Mucosa of descending colon (tissue), 3 donors: ENCODE measurements around the gene CAMSAP1. TPM values are rescaled to one million over a fixed set of nuclear protein-coding genes. Genes with fewer than 3 reads are reported as not detected.

ENCODE experiments used
- ATAC-seq: fragments of 200-7000 bp; cut with Tn5 transposase; one replicate; pipeline ENCODE4 v1.9.1; 2020; ENCODE audit warnings: mild to moderate bottlenecking, moderate library complexity
- DNase-seq, 3 donors: peaks; one replicate each; pipeline ENCODE4 v3.0.0-alpha.2; 2020
- H3K36me3 ChIP-seq: fragments of 200-600 bp; one replicate; pipeline ENCODE4 v1.8.0; 2021; ENCODE audit warnings: low read depth, mild to moderate bottlenecking
- H3K4me1 ChIP-seq: fragments of 200-600 bp; one replicate; pipeline ENCODE4 v1.8.0; 2021; ENCODE audit warnings: low read depth, mild to moderate bottlenecking
- H3K4me3 ChIP-seq: fragments of 200-600 bp; one replicate; pipeline ENCODE4 v1.8.0; 2021; ENCODE audit warnings: mild to moderate bottlenecking
- H3K9me3 ChIP-seq: fragments of 200-600 bp; one replicate; pipeline ENCODE4 v1.8.0; 2021; ENCODE audit warnings: mild to moderate bottlenecking
- intact Hi-C, 2 donors: fragments of 100-400 bp; cut with DNase I in 1 of 2; cut with micrococcal nuclease in 1 of 2; formaldehyde crosslinking; loops; one replicate each; pipeline versions ENCODE4 v1.11.0 to v1.11.1; 2022; cut with DNase I, micrococcal nuclease
- total RNA-seq, 3 donors: library from RNA; stranded (reverse); fragmentation: NEBNext Ultra II Directional in 2 of 3; extraction: Animal tissue kit (Norgen Biotek cat#: 25700) in 2 of 3; gene quantifications; one replicate each; pipeline versions ENCODE4 v1.2.1 to v1.2.4, GENCODE V29; 2021 to 2023
- TF ChIP-seq, protein P1 (sequence below): fragments of 200-600 bp; IDR thresholded peaks from one replicate; pipeline ENCODE4 v1.8.0; 2022; ENCODE audit warnings: antibody characterized with exemption, mild to moderate bottlenecking
- donor health status: DM: no; HTN: no; CAD: no; lungs with moderate emphysema.
- donor health status: DM: no; HTN: no; CAD: no.
- donor health status: DM: no; HTN: yes; CAD: no.

CAMSAP1 gene
- total RNA-seq, 3 donors from 2014 or later: 11.5 to 37.8 (median 14.3) TPM

DNA sequence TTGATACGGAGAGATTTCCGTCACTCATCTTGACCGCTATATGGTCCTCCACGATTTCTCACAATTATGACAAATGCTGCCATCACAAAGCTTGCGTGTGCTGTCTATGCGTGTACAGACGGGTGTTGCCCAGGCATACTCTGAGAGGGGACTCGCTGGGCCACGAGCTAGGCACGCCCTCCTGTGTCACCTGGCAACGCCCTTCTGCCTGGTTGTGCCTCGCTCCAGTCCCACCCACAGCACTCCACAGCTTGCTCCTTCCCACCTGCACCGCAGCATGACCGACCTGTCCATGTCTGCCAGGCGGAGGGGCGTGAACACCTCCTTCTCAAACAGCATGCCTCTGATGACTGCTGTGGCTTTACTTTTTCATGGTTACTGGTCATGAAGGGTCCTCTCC, 55.6 kb downstream of the CAMSAP1 start:
- no peaks in the 10 kb centered on the region for H3K4me1 ChIP-seq
- H3K4me3 ChIP-seq: no peak overlapping the region
- ATAC-seq (peak; percentile 26), DNase-seq (peak in 1 of 3 donors; percentile 23)
- TF ChIP-seq, protein P1, sequence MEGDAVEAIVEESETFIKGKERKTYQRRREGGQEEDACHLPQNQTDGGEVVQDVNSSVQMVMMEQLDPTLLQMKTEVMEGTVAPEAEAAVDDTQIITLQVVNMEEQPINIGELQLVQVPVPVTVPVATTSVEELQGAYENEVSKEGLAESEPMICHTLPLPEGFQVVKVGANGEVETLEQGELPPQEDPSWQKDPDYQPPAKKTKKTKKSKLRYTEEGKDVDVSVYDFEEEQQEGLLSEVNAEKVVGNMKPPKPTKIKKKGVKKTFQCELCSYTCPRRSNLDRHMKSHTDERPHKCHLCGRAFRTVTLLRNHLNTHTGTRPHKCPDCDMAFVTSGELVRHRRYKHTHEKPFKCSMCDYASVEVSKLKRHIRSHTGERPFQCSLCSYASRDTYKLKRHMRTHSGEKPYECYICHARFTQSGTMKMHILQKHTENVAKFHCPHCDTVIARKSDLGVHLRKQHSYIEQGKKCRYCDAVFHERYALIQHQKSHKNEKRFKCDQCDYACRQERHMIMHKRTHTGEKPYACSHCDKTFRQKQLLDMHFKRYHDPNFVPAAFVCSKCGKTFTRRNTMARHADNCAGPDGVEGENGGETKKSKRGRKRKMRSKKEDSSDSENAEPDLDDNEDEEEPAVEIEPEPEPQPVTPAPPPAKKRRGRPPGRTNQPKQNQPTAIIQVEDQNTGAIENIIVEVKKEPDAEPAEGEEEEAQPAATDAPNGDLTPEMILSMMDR: no peak
- no peaks in the 10 kb centered on the region for H3K9me3 ChIP-seq
- no peaks in the 10 kb centered on the region for H3K36me3 ChIP-seq
- intact Hi-C loops: no loop called here

DNA sequence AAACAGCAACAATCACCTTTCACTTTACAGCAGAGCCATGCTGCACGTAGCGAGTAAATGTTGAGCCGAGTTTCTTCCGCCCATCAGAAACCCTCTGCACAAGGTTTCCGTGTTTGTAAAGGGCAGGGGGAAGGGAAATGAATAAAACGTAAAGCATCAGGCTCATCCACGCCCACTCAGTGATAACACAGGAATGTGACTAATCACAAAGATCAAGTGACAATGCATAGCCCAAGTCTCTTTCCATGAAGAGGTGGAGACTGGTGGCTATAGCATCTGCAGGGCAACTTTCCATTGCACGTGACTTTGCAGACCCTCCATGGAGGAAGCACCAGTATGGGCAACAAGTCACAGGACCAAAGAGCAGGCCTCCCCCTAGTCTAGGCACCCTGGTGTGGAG, 56.6 kb downstream of the CAMSAP1 start:
- intact Hi-C loops: no loop called here
- no peak for ATAC-seq
- TF ChIP-seq, protein P1: no peak
- H3K4me1 ChIP-seq: no peaks in the 10 kb centered on the region
- no peak for DNase-seq
- H3K4me3 ChIP-seq: no peak overlapping the region
- H3K36me3 ChIP-seq: no peaks in the 10 kb centered on the region
- H3K9me3 ChIP-seq: no peaks in the 10 kb centered on the region

GRCh38 chr9:135849181-135849580, 58.2 kb downstream of the CAMSAP1 start:
- intact Hi-C loops: no loop called here
- no peaks in the 10 kb centered on the region for H3K36me3 ChIP-seq
- TF ChIP-seq, protein P1: no peak

GRCh38 chr9:135848341-135849047, 58.9 kb downstream of the CAMSAP1 start:
- Histone ChIP-seq H3K4me1 (no peaks in the 10 kb centered on the region), H3K4me3 (no peak overlapping the region), H3K36me3 (no peaks in the 10 kb centered on the region), H3K9me3 (peaks cover 5% of the 10 kb centered on the region)
- TF ChIP-seq, protein P1: no peak
- intact Hi-C loops: no loop called here
- ATAC-seq: no peak
- no peak for DNase-seq

More at GRCh38 chr9:135849181-135849580, 58.2 kb downstream of the CAMSAP1 start:
- peaks cover 5% of the 10 kb centered on the region for H3K9me3 ChIP-seq
- H3K4me1 ChIP-seq: no peaks in the 10 kb centered on the region
- no peak for ATAC-seq
- DNase-seq: no peak
- H3K4me3 ChIP-seq: no peak overlapping the region

DNA sequence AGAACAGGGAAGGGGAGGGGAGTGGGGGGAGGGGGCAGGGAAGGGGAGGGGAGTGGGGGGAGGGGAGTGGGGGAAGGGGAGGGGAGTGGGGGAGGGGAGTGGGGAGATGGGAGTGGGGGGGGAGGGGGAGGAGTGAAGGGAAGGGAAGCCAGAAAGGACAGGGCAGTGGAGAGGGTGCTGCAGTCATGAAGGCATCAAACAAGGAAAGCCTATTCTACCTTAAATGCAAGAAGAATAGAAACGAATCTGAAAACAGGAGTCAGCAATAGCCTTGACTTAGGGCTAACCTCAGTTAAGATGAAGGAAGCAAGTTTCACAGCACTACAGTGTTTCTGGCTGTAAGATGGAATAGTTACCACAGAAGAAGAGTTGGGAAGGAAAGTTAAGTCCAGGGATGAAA, 59.5 kb downstream of the CAMSAP1 start:
- Histone ChIP-seq H3K4me1 (no peaks in the 10 kb centered on the region), H3K4me3 (no peak overlapping the region), H3K36me3 (no peaks in the 10 kb centered on the region), H3K9me3 (peaks cover 5% of the 10 kb centered on the region)
- no peak for ATAC-seq
- TF ChIP-seq, protein P1: no peak
- intact Hi-C loops: no loop called here
- no peak for DNase-seq

DNA sequence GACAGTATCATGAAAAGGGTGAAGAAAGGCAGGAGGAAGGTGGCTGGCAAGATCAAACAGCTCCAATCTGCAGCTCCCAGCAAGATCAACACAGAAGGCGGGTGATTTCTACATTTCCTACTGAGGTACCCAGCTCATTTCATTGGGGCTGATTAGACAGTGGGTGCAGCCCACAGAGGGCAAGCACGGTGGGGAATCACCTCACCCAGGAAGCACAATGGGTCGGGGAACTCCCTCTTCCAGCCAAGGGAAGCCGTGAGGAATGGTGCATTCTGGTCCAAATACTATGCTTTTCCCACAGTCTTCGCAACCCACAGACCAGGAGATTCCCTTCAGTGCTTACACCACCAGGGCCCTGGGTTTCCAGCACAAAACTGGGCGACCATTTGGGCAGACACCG, 66.8 kb downstream of the CAMSAP1 start:
- TF ChIP-seq, protein P1: no peak
- H3K4me1 ChIP-seq: no peaks in the 10 kb centered on the region
- peaks cover 5% of the 10 kb centered on the region for H3K9me3 ChIP-seq
- no peaks in the 10 kb centered on the region for H3K36me3 ChIP-seq
- H3K4me3 ChIP-seq: no peak overlapping the region
- intact Hi-C loops: no loop called here
- DNase-seq (no peak), ATAC-seq (no peak)
